GM12873 (cell line): ENCODE results near the gene GDF3.

Experiments
- TF ChIP-seq, protein P1 (sequence below): IDR thresholded peaks from 2 replicates; pipeline ENCODE4 v1.5.1; 2012; ENCODE audit warnings: low read depth, mild to moderate bottlenecking, moderate library complexity, low read length, control low read depth; ENCODE audit not compliant: insufficient read depth; ENCODE audit errors: missing control alignments

Gene GDF3

DNA sequence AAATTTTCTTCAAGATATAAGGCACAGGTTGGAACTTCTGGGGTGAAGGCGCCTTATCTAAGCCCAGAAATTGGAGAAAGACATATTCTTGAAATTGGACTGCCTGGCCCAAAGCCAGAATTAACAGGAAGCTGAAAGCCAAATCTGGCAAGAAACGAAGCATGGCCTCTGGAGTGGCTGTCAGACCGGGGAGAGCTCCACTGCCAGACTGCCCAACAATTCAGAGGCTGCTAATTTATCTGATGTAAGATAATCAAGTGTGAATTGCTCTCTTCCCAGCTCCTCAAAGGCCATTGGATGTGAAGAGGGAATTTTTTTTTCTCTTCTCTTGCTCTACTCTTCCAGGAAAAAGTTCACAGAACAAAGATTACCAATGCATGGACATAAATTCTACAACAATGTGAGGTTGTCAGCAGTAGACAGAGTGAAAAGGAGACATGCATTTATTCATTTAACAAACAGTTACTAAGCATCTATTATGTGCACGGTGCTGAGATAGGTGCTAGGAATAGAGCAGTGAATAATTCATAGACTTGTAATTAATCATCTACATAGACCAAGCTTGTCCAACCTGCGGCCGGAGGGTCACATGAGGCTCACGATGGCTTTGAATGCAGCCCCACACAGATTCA, at the start of gene GDF3:
TSS of gene GDF3 (minus strand) at position 210 of the 632 bp plus-strand sequence. CDS start at position 163, 47 bp downstream.
- TF ChIP-seq, protein P1, sequence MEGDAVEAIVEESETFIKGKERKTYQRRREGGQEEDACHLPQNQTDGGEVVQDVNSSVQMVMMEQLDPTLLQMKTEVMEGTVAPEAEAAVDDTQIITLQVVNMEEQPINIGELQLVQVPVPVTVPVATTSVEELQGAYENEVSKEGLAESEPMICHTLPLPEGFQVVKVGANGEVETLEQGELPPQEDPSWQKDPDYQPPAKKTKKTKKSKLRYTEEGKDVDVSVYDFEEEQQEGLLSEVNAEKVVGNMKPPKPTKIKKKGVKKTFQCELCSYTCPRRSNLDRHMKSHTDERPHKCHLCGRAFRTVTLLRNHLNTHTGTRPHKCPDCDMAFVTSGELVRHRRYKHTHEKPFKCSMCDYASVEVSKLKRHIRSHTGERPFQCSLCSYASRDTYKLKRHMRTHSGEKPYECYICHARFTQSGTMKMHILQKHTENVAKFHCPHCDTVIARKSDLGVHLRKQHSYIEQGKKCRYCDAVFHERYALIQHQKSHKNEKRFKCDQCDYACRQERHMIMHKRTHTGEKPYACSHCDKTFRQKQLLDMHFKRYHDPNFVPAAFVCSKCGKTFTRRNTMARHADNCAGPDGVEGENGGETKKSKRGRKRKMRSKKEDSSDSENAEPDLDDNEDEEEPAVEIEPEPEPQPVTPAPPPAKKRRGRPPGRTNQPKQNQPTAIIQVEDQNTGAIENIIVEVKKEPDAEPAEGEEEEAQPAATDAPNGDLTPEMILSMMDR, result no peak

DNA sequence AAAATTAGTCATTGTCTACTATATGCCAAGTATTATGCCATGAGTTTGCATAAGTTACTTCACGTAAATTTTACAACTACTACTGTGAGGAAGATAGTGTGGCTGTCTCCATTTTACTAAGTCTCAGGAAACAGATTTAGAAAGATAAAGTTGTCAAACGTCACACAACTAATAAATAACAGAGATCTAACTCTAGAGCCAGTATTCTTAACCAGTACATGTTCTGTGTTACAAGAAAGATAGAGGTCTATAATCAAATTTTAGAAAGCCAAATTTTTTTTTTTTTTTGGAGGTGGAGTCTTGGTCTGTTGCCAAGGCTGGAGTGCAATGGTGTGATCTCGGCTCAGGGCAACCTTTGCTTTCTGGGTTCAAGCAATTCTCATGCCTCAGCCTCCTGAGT, 37.4 kb upstream of the GDF3 start:
- TF ChIP-seq, protein P1, result no peak

GRCh38 chr12:7731486-7731885, 35.9 kb upstream of the GDF3 start:
- TF ChIP-seq, protein P1, result no peak

DNA sequence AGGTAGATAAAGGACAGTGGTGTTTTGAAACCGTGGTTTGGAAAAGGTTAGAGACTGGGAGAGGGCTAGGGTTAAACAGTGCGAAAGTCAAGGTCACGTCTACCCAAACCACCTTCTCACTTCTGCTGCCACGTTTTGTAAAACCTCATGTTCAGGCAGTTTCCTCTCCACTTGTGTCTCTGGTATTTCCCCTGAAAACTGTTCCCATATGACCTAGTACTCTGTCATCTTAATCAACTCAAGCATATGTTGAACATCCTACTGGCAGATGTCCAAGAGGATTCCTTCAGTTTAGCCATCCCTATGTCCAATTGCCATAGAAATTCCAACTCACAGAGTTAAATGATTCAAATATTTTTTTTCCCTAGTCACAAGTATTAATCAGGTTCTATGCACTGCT, 34.2 kb upstream of the GDF3 start:
- TF ChIP-seq, protein P1, result no peak

DNA sequence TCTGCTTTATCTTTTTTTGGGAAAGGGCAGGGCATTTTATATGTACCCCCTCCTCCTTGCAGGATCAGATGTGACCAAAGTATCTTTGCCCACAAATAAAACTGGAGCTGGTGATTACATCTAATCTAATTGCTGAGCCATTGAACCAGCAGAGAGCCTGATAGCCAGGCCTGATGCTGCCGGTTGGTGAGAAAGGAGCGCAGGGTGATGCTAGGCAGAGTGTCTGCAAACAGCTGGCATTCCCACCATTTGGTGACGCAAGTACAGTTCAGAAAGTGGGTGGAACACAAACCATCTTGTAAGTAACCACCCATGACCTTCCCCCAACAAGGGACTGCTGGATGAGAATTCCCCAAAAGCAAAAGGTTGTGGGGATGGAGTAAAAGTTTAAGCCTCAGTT, 28.4 kb upstream of the GDF3 start:
- TF ChIP-seq, protein P1, result no peak

DNA sequence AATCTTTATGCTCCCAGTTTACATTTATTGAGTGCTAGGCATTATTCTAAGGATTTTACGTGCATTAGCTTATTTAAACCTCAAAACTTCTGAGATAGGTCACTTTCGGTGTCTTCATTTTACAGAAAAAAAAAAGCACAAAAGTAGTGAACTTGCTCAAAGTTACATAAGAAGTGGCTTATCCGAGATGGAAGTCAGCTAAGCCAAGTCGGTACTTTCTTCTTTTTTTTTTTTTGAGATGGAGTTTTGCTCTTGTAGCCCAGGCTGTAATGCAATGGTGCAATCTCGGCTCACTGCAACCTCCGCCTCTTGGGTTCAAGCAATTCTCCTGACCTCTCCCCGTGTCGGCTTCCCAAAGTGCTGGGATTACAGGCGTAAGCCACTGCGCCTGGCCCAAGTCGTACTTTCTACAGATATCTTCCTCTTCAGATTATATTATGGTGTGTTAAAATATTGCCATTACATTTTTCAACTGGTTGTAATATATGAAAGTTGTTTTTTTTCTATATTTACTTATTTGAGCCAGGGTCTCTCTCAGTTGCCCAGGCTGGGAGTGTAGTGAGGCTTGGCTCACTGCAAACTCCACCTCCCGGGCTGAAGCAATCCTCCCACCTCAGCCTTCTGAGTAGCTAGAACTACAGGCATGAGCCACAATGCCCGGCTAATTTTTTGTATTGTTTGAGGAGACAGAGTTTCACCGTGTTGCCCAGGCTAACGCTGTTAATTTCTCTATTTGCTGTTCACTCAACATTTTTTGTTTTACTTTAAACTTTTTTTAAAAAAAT, 24.6 kb upstream of the GDF3 start:
- TF ChIP-seq, protein P1, result no peak

GRCh38 chr12:7716381-7716780, 20.8 kb upstream of the GDF3 start:
- TF ChIP-seq, protein P1, result peak; percentile 34
